SJCRH30 (cell line): ENCODE results near the gene VPS13D. TPM values are rescaled to one million over a fixed set of nuclear protein-coding genes. Genes with fewer than 3 reads are reported as not detected.
A peak's percentile ranks its signal among the peaks of the same experiment; 100 is the strongest.

Experiments
- DNase-seq, 2 experiments: peaks; one replicate each; pipeline ENCODE4 v3.0.0-alpha.2; 2015 to 2020
- H3K27ac ChIP-seq: fragments of 250-450 bp; sonication (Bioruptor Pico); 2 replicates; pipeline ENCODE4 v1.5.1; 2020; ENCODE audit warnings: mild to moderate bottlenecking, moderate library complexity
- H3K27me3 ChIP-seq: fragments of 250-450 bp; sonication (Bioruptor Pico); 2 replicates; pipeline ENCODE4 v1.5.1; 2020; ENCODE audit warnings: mild to moderate bottlenecking, moderate library complexity
- H3K36me3 ChIP-seq: fragments of 250-450 bp; sonication (Bioruptor Pico); 2 replicates; pipeline ENCODE4 v1.5.1; 2020; ENCODE audit warnings: mild to moderate bottlenecking, moderate library complexity
- H3K4me1 ChIP-seq: fragments of 250-450 bp; sonication (Bioruptor Pico); 2 replicates; pipeline ENCODE4 v1.5.1; 2020; ENCODE audit warnings: mild to moderate bottlenecking, moderate library complexity
- H3K4me3 ChIP-seq: fragments of 250-450 bp; sonication (Bioruptor Pico); 2 replicates; pipeline ENCODE4 v1.5.1; 2020; ENCODE audit warnings: mild to moderate bottlenecking, moderate library complexity
- H3K9me3 ChIP-seq: fragments of 250-450 bp; sonication (Bioruptor Pico); replicated peaks from 2 replicates; pipeline ENCODE4 v1.5.1; 2020; ENCODE audit warnings: mild to moderate bottlenecking, moderate library complexity
- total RNA-seq: library from RNA; depleted of rRNA; stranded (reverse); fragments of >200 nt; shearing (Covaris generic); gene quantifications from 2 replicates; pipeline ENCODE4 v1.2.3, GENCODE V29; 2014

The VPS13D gene
- total RNA-seq, 1 experiment from 2014 or later = 33.1 TPM

GRCh38 chr1:12231276-12231595, 1.4 kb downstream of the VPS13D start:
- H3K4me1 ChIP-seq = 0 out of 2 replicates have a peak, but pooled peaks cover 4% of the 10 kb centered on the region
- DNase-seq = no peak
- peaks cover 4% of the 10 kb centered on the region for H3K36me3 ChIP-seq
- peak overlapping the region; percentile 92 for H3K4me3 ChIP-seq
- no peaks in the 10 kb centered on the region for H3K27me3 ChIP-seq
- H3K9me3 ChIP-seq = no peaks in the 10 kb centered on the region
- no peak overlapping the region for H3K27ac ChIP-seq

- Histone ChIP-seq H3K27ac (no peak overlapping the region), H3K4me3 (no peak overlapping the region), H3K27me3 (no peaks in the 10 kb centered on the region), H3K9me3 (no peaks in the 10 kb centered on the region), H3K4me1 (0 out of 2 replicates have a peak, but pooled peaks cover 4% of the 10 kb centered on the region), H3K36me3 (peaks cover 7% of the 10 kb centered on the region)
- DNase-seq = no peak
Observed at GRCh38 chr1:12232221-12232620, 2.4 kb downstream of the VPS13D start.

GRCh38 chr1:12244078-12244477, 14.2 kb downstream of the VPS13D start:
- Histone ChIP-seq H3K36me3 (peaks cover 40% of the 10 kb centered on the region), H3K4me3 (no peak overlapping the region), H3K27ac (no peak overlapping the region), H3K4me1 (no peaks in the 10 kb centered on the region), H3K9me3 (no peaks in the 10 kb centered on the region), H3K27me3 (no peaks in the 10 kb centered on the region)
- peak in 1 of 2 experiments; percentile 47 for DNase-seq

- H3K27ac ChIP-seq = no peak overlapping the region
- H3K4me3 ChIP-seq = no peak overlapping the region
- DNase-seq = no peak
- H3K36me3 ChIP-seq = peaks cover 45% of the 10 kb centered on the region
- H3K27me3 ChIP-seq = no peaks in the 10 kb centered on the region
- no peaks in the 10 kb centered on the region for H3K4me1 ChIP-seq
- no peaks in the 10 kb centered on the region for H3K9me3 ChIP-seq
Observed at GRCh38 chr1:12244585-12244984, 14.8 kb downstream of the VPS13D start.

- Histone ChIP-seq H3K4me3 (no peak overlapping the region), H3K27ac (no peak overlapping the region), H3K27me3 (no peaks in the 10 kb centered on the region), H3K4me1 (no peaks in the 10 kb centered on the region), H3K36me3 (peaks cover 50% of the 10 kb centered on the region), H3K9me3 (no peaks in the 10 kb centered on the region)
- DNase-seq = no peak
Observed at GRCh38 chr1:12245116-12245515, 15.3 kb downstream of the VPS13D start.

GRCh38 chr1:12245733-12246132, 15.9 kb downstream of the VPS13D start:
- Histone ChIP-seq H3K4me3 (no peak overlapping the region), H3K9me3 (no peaks in the 10 kb centered on the region), H3K36me3 (peaks cover 55% of the 10 kb centered on the region), H3K27me3 (no peaks in the 10 kb centered on the region), H3K27ac (no peak overlapping the region), H3K4me1 (no peaks in the 10 kb centered on the region)
- DNase-seq = no peak

GRCh38 chr1:12246584-12246983, 16.8 kb downstream of the VPS13D start:
- no peak for DNase-seq
- H3K4me1 ChIP-seq = no peaks in the 10 kb centered on the region
- H3K4me3 ChIP-seq = no peak overlapping the region
- H3K9me3 ChIP-seq = no peaks in the 10 kb centered on the region
- H3K36me3 ChIP-seq = peaks cover 55% of the 10 kb centered on the region
- no peak overlapping the region for H3K27ac ChIP-seq
- no peaks in the 10 kb centered on the region for H3K27me3 ChIP-seq

GRCh38 chr1:12249181-12249580, 19.4 kb downstream of the VPS13D start:
- H3K36me3 ChIP-seq = peaks cover 43% of the 10 kb centered on the region
- no peak for DNase-seq

GRCh38 chr1:12249748-12250147, 19.9 kb downstream of the VPS13D start:
- no peaks in the 10 kb centered on the region for H3K9me3 ChIP-seq
- H3K4me1 ChIP-seq = no peaks in the 10 kb centered on the region
- no peak overlapping the region for H3K4me3 ChIP-seq
- DNase-seq = no peak
- no peaks in the 10 kb centered on the region for H3K27me3 ChIP-seq
- H3K36me3 ChIP-seq = peaks cover 37% of the 10 kb centered on the region
- no peak overlapping the region for H3K27ac ChIP-seq

More at GRCh38 chr1:12249181-12249580, 19.4 kb downstream of the VPS13D start:
- Histone ChIP-seq H3K9me3 (no peaks in the 10 kb centered on the region), H3K4me1 (no peaks in the 10 kb centered on the region), H3K4me3 (no peak overlapping the region), H3K27ac (no peak overlapping the region), H3K27me3 (no peaks in the 10 kb centered on the region)

- H3K27ac ChIP-seq = no peak overlapping the region
- no peaks in the 10 kb centered on the region for H3K9me3 ChIP-seq
- H3K4me1 ChIP-seq = no peaks in the 10 kb centered on the region
- H3K27me3 ChIP-seq = no peaks in the 10 kb centered on the region
- no peak overlapping the region for H3K4me3 ChIP-seq
- no peak for DNase-seq
- peaks cover 33% of the 10 kb centered on the region for H3K36me3 ChIP-seq
Observed at GRCh38 chr1:12251442-12251841, 21.6 kb downstream of the VPS13D start.

- peaks cover 28% of the 10 kb centered on the region for H3K36me3 ChIP-seq
- DNase-seq = no peak
Observed at GRCh38 chr1:12255913-12256312, 26.1 kb downstream of the VPS13D start.

GRCh38 chr1:12258272-12258671, 28.4 kb downstream of the VPS13D start:
- Histone ChIP-seq H3K36me3 (peaks cover 40% of the 10 kb centered on the region), H3K4me1 (no peaks in the 10 kb centered on the region), H3K27me3 (no peaks in the 10 kb centered on the region), H3K4me3 (no peak overlapping the region), H3K9me3 (no peaks in the 10 kb centered on the region), H3K27ac (no peak overlapping the region)
- DNase-seq = no peak

More at GRCh38 chr1:12255913-12256312, 26.1 kb downstream of the VPS13D start:
- H3K27ac ChIP-seq = no peak overlapping the region
- no peak overlapping the region for H3K4me3 ChIP-seq
- no peaks in the 10 kb centered on the region for H3K4me1 ChIP-seq
- H3K9me3 ChIP-seq = no peaks in the 10 kb centered on the region
- H3K27me3 ChIP-seq = no peaks in the 10 kb centered on the region

GRCh38 chr1:12269351-12269750, 39.5 kb downstream of the VPS13D start:
- Histone ChIP-seq H3K36me3 (peaks cover 32% of the 10 kb centered on the region), H3K27ac (no peak overlapping the region), H3K27me3 (no peaks in the 10 kb centered on the region), H3K4me3 (no peak overlapping the region), H3K4me1 (no peaks in the 10 kb centered on the region), H3K9me3 (no peaks in the 10 kb centered on the region)
- no peak for DNase-seq

GRCh38 chr1:12271033-12271432, 41.2 kb downstream of the VPS13D start:
- Histone ChIP-seq H3K27me3 (no peaks in the 10 kb centered on the region), H3K4me3 (no peak overlapping the region), H3K9me3 (no peaks in the 10 kb centered on the region), H3K4me1 (no peaks in the 10 kb centered on the region), H3K27ac (no peak overlapping the region), H3K36me3 (peaks cover 32% of the 10 kb centered on the region)
- DNase-seq = no peak

- DNase-seq = no peak
- no peaks in the 10 kb centered on the region for H3K4me1 ChIP-seq
- no peak overlapping the region for H3K27ac ChIP-seq
- no peak overlapping the region for H3K4me3 ChIP-seq
- no peaks in the 10 kb centered on the region for H3K27me3 ChIP-seq
- H3K9me3 ChIP-seq = no peaks in the 10 kb centered on the region
- peaks cover 43% of the 10 kb centered on the region for H3K36me3 ChIP-seq
Observed at GRCh38 chr1:12272770-12273169, 42.9 kb downstream of the VPS13D start.

GRCh38 chr1:12275370-12275769, 45.5 kb downstream of the VPS13D start:
- Histone ChIP-seq H3K36me3 (peaks cover 45% of the 10 kb centered on the region), H3K27ac (no peak overlapping the region), H3K4me1 (no peaks in the 10 kb centered on the region), H3K27me3 (no peaks in the 10 kb centered on the region), H3K4me3 (no peak overlapping the region), H3K9me3 (no peaks in the 10 kb centered on the region)
- DNase-seq = peak; percentile 42 to 59
